Measurements from ENCODE around the gene DNAH3. TPM values are rescaled to one million over a fixed set of nuclear protein-coding genes. Genes with fewer than 3 reads are reported as not detected.
"Not testable (repeated sequence)": the region's sequence is repeated elsewhere in the genome, so short reads cannot be mapped to it uniquely, and the experiment has no call there.

Gene DNAH3
- total RNA-seq, 5 donors from 2014 or later (not counting 1 experiment from before 2014, with no cell fraction given) = not detected

GRCh38 chr16:21101631-21102420 is 48.8 kb downstream of the DNAH3 start:
- CTCF ChIA-PET = interaction anchor here in 1 of 2 donors (0.6 to 1.5 kb wide), 2 partner anchors 8 to 252 kb away, joined by 3 to 15 read pairs; no protein-coding TSS in a partner anchor
- POLR2A ChIA-PET = no interaction called here
- H3K4me3 Mint-ChIP-seq = no peak overlapping the region
- DNase-seq = peak in 18 of 35 experiments; percentile 1 to 26 (median 7)
- Histone ChIP-seq H3K36me3 (ENCODE audit: control insufficient read depth in 2 of 2, extremely low read depth in 1 of 2, insufficient read depth in 1 of 2, low read length in 1 of 2) (no peaks in the 10 kb centered on the region), H3K27ac (ENCODE audit: low read length) (no peak overlapping the region), H3K4me1 (ENCODE audit: control insufficient read depth in 1 of 2, extremely low read depth in 1 of 2, insufficient read depth in 2 of 2, low read length in 2 of 2) (no peaks in the 10 kb centered on the region), H3K4me3 (ENCODE audit: control insufficient read depth in 1 of 2, extremely low read depth in 1 of 2, low read length in 1 of 2) (no peak overlapping the region), H3K27me3 (replicated peaks in 1 of 2; ENCODE audit: control insufficient read depth in 2 of 2, extremely low read depth in 1 of 2, insufficient read depth in 2 of 2, low read length in 1 of 2) (peaks cover 0 to 6% of the 10 kb centered on the region in 2 experiments), H3K9me3 (no peaks in the 10 kb centered on the region)
- 75% methylated on average over 5 of the region's 8 CpGs for WGBS (ENCODE audit: insufficient coverage)
- H3K36me3 Mint-ChIP-seq = no peaks in the 10 kb centered on the region
- H3K4me1 Mint-ChIP-seq = no peaks in the 10 kb centered on the region
- ATAC-seq (replicated peaks in 1 of 4) = peak in 1 of 4 experiments; percentile 60
- H3K27me3 Mint-ChIP-seq = peaks cover 21 to 26% of the 10 kb centered on the region in 2 donors
- no peaks in the 10 kb centered on the region for H3K9me3 Mint-ChIP-seq
- no peak overlapping the region for H3K27ac Mint-ChIP-seq

- Mint-ChIP-seq H3K9me3 (no peaks in the 10 kb centered on the region), H3K4me3 (no peak overlapping the region), H3K27ac (no peak overlapping the region), H3K27me3 (peaks cover 27 to 28% of the 10 kb centered on the region in 2 donors), H3K36me3 (no peaks in the 10 kb centered on the region), H3K4me1 (no peaks in the 10 kb centered on the region)
- CTCF ChIA-PET = no interaction called here
- Histone ChIP-seq H3K27me3 (replicated peaks in 1 of 2; ENCODE audit: control insufficient read depth in 2 of 2, extremely low read depth in 1 of 2, insufficient read depth in 2 of 2, low read length in 1 of 2) (peaks cover 0 to 6% of the 10 kb centered on the region in 2 experiments), H3K4me3 (ENCODE audit: control insufficient read depth in 1 of 2, extremely low read depth in 1 of 2, low read length in 1 of 2) (no peak overlapping the region), H3K4me1 (ENCODE audit: control insufficient read depth in 1 of 2, extremely low read depth in 1 of 2, insufficient read depth in 2 of 2, low read length in 2 of 2) (no peaks in the 10 kb centered on the region), H3K36me3 (ENCODE audit: control insufficient read depth in 2 of 2, extremely low read depth in 1 of 2, insufficient read depth in 1 of 2, low read length in 1 of 2) (no peaks in the 10 kb centered on the region), H3K27ac (ENCODE audit: low read length) (no peak overlapping the region), H3K9me3 (no peaks in the 10 kb centered on the region)
- ATAC-seq (replicated peaks in 1 of 4) (no peak), DNase-seq (no peak)
- WGBS (ENCODE audit: insufficient coverage) = 86% methylated on average over 1 of the region's 4 CpGs
- POLR2A ChIA-PET = interaction anchor here in 1 of 2 donors (0.5 kb wide), 1 partner anchor 228 kb away, joined by 3 read pairs; no protein-coding TSS in a partner anchor
These were observed 50.2 kb downstream of the DNAH3 start for GRCh38 chr16:21100447-21100846.

- Histone ChIP-seq H3K27me3 (replicated peaks in 1 of 2; ENCODE audit: control insufficient read depth in 2 of 2, extremely low read depth in 1 of 2, insufficient read depth in 2 of 2, low read length in 1 of 2) (peaks cover 0 to 8% of the 10 kb centered on the region in 2 experiments), H3K27ac (ENCODE audit: low read length) (no peak overlapping the region), H3K4me3 (ENCODE audit: control insufficient read depth in 1 of 2, extremely low read depth in 1 of 2, low read length in 1 of 2) (no peak overlapping the region), H3K9me3 (no peaks in the 10 kb centered on the region), H3K36me3 (ENCODE audit: control insufficient read depth in 2 of 2, extremely low read depth in 1 of 2, insufficient read depth in 1 of 2, low read length in 1 of 2) (no peaks in the 10 kb centered on the region), H3K4me1 (ENCODE audit: control insufficient read depth in 1 of 2, extremely low read depth in 1 of 2, insufficient read depth in 2 of 2, low read length in 2 of 2) (no peaks in the 10 kb centered on the region)
- no peak overlapping the region for H3K27ac Mint-ChIP-seq
- CTCF ChIA-PET = interaction anchor here in 1 of 2 donors (0.6 kb wide), 1 partner anchor 22 kb away, joined by 4 read pairs; no protein-coding TSS in a partner anchor
- H3K27me3 Mint-ChIP-seq = peaks cover 19 to 44% of the 10 kb centered on the region in 2 donors
- H3K9me3 Mint-ChIP-seq = peaks cover 2 to 8% (median 6%) of the 10 kb centered on the region in 3 donors
- H3K4me3 Mint-ChIP-seq = no peak overlapping the region
- WGBS (ENCODE audit: insufficient coverage) = no CpG with 5 or more reads among the region's 1 CpG
- peaks cover 2% of the 10 kb centered on the region for H3K36me3 Mint-ChIP-seq
- no peak for ATAC-seq (replicated peaks in 1 of 4)
- no peak for DNase-seq
- no peaks in the 10 kb centered on the region for H3K4me1 Mint-ChIP-seq
- POLR2A ChIA-PET = no interaction called here
These were observed 53.5 kb downstream of the DNAH3 start for GRCh38 chr16:21097151-21097550.

DNA sequence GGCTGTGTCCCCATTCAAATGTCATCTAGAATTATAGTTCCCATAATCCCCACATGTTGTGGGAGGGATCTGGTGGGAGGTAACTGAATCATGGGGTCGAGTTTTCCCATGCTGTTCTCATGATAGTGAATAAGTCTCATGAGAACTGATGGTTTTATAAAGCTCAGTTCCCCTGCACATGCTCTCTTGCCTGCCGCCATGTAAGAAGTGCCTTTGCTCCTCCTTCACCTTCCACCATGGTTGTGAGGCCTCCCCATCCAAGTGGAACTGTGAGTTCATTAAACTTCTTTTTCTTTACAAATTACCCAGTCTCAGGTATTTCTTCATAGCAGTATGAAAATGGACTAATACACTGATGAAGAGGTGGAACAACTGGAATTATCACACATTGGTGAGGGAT is 55.9 kb downstream of the DNAH3 start:
- CTCF ChIA-PET; H3K36me3 Mint-ChIP-seq; H3K27ac Mint-ChIP-seq; H3K27ac ChIP-seq (ENCODE audit: low read length); H3K4me3 ChIP-seq (ENCODE audit: control insufficient read depth in 1 of 2, extremely low read depth in 1 of 2, low read length in 1 of 2); DNase-seq; ATAC-seq (replicated peaks in 1 of 4); H3K4me1 ChIP-seq (ENCODE audit: control insufficient read depth in 1 of 2, extremely low read depth in 1 of 2, insufficient read depth in 2 of 2, low read length in 2 of 2); H3K27me3 ChIP-seq (replicated peaks in 1 of 2; ENCODE audit: control insufficient read depth in 2 of 2, extremely low read depth in 1 of 2, insufficient read depth in 2 of 2, low read length in 1 of 2); H3K36me3 ChIP-seq (ENCODE audit: control insufficient read depth in 2 of 2, extremely low read depth in 1 of 2, insufficient read depth in 1 of 2, low read length in 1 of 2); H3K4me1 Mint-ChIP-seq; POLR2A ChIA-PET; H3K4me3 Mint-ChIP-seq; H3K9me3 Mint-ChIP-seq; H3K9me3 ChIP-seq: not testable (repeated sequence)
- peaks cover 27 to 56% of the 10 kb centered on the region in 2 donors for H3K27me3 Mint-ChIP-seq
- WGBS (ENCODE audit: insufficient coverage) = 100% methylated on average over 1 of the region's 2 CpGs

DNA sequence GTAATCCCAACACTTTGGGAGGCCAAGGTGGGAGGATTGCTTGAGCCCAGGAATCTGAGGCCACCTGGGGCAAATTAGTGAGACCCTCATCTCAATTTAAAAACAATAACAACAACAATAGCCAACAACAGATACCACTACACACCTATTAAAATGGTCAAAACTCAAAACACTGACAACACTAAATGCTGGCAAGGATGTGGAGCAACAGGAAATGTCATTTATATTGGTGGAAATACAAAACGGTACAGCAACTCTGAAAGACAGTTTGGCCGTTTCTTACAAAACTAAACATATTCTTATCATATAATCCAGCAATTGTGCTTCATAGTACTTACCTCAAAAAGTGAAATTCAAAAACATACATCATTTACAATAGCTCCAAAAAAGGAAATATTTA is 57.7 kb downstream of the DNAH3 start:
- no peaks in the 10 kb centered on the region for H3K9me3 ChIP-seq
- POLR2A ChIA-PET = no interaction called here
- no peak for DNase-seq
- Mint-ChIP-seq H3K4me3 (no peak overlapping the region), H3K9me3 (peaks cover 2 to 14% (median 6%) of the 10 kb centered on the region in 3 donors), H3K27ac (peak overlapping the region in 1 of 2 donors; percentile 25), H3K4me1 (no peaks in the 10 kb centered on the region), H3K27me3 (peaks cover 24 to 56% of the 10 kb centered on the region in 2 donors), H3K36me3 (peaks cover 5% of the 10 kb centered on the region)
- CTCF ChIA-PET = interaction anchor here in 1 of 2 donors (0.7 kb wide), 1 partner anchor 248 kb away, joined by 6 read pairs; no protein-coding TSS in a partner anchor
- no peaks in the 10 kb centered on the region for H3K4me1 ChIP-seq (ENCODE audit: control insufficient read depth in 1 of 2, extremely low read depth in 1 of 2, insufficient read depth in 2 of 2, low read length in 2 of 2)
- peaks cover 0 to 2% of the 10 kb centered on the region in 2 experiments for H3K27me3 ChIP-seq (replicated peaks in 1 of 2; ENCODE audit: control insufficient read depth in 2 of 2, extremely low read depth in 1 of 2, insufficient read depth in 2 of 2, low read length in 1 of 2)
- H3K36me3 ChIP-seq (ENCODE audit: control insufficient read depth in 2 of 2, extremely low read depth in 1 of 2, insufficient read depth in 1 of 2, low read length in 1 of 2) = no peaks in the 10 kb centered on the region
- no CpG with 5 or more reads among the region's 2 CpGs for WGBS (ENCODE audit: insufficient coverage)
- no peak overlapping the region for H3K4me3 ChIP-seq (ENCODE audit: control insufficient read depth in 1 of 2, extremely low read depth in 1 of 2, low read length in 1 of 2)
- no peak for ATAC-seq (replicated peaks in 1 of 4)
- no peak overlapping the region for H3K27ac ChIP-seq (ENCODE audit: low read length)

- no peaks in the 10 kb centered on the region for H3K4me1 Mint-ChIP-seq
- DNase-seq (no peak), ATAC-seq (replicated peaks in 1 of 4) (no peak)
- ChIA-PET CTCF (interaction anchor here (0.6 kb wide), 2 partner anchors 99 to 262 kb away, joined by 3 to 7 read pairs; no protein-coding TSS in a partner anchor), POLR2A (interaction anchor here in 1 of 2 donors (0.5 kb wide), 1 partner anchor 235 kb away, joined by 4 read pairs; no protein-coding TSS in a partner anchor)
- Histone ChIP-seq H3K27ac (ENCODE audit: low read length) (no peak overlapping the region), H3K4me3 (ENCODE audit: control insufficient read depth in 1 of 2, extremely low read depth in 1 of 2, low read length in 1 of 2) (no peak overlapping the region), H3K4me1 (ENCODE audit: control insufficient read depth in 1 of 2, extremely low read depth in 1 of 2, insufficient read depth in 2 of 2, low read length in 2 of 2) (no peaks in the 10 kb centered on the region), H3K27me3 (replicated peaks in 1 of 2; ENCODE audit: control insufficient read depth in 2 of 2, extremely low read depth in 1 of 2, insufficient read depth in 2 of 2, low read length in 1 of 2) (peaks cover 0 to 12% of the 10 kb centered on the region in 2 experiments), H3K36me3 (ENCODE audit: control insufficient read depth in 2 of 2, extremely low read depth in 1 of 2, insufficient read depth in 1 of 2, low read length in 1 of 2) (no peaks in the 10 kb centered on the region), H3K9me3 (no peaks in the 10 kb centered on the region)
- H3K9me3 Mint-ChIP-seq = peaks cover 0 to 7% (median 2%) of the 10 kb centered on the region in 3 donors
- no peak overlapping the region for H3K4me3 Mint-ChIP-seq
- peaks cover 21 to 44% of the 10 kb centered on the region in 2 donors for H3K27me3 Mint-ChIP-seq
- WGBS (ENCODE audit: insufficient coverage) = 73% methylated on average over 2 of the region's 3 CpGs
- H3K27ac Mint-ChIP-seq = no peak overlapping the region
- peaks cover 3% of the 10 kb centered on the region for H3K36me3 Mint-ChIP-seq
These were observed 61.8 kb downstream of the DNAH3 start for GRCh38 chr16:21088646-21089538.
